ENCODE data around the gene NCK2. TPM values are rescaled to one million over a fixed set of nuclear protein-coding genes. Genes with fewer than 3 reads are reported as not detected.

Gene NCK2
- polyA plus RNA-seq, 2 of the 4 experiments (the other 2 are of a cell fraction), result 17.1 to 17.8 TPM

- TF ChIP-seq E2F6 (IDR thresholded peaks at IDR 0.05; ENCODE audit: borderline replicate concordance, low read depth), result no peak
These were observed 172.5 kb downstream of the NCK2 start (continued) for GRCh38 chr2:105917226-105917625.

GRCh38 chr2:105917688-105918087 is 173.0 kb downstream of the NCK2 start:
- ChIA-PET POLR2A (no interaction called here), CTCF (no interaction called here)
- no peak for TF ChIP-seq ZC3H11A (IDR thresholded peaks at IDR 0.05)
- no peak for TF ChIP-seq HES2 (IDR thresholded peaks at IDR 0.05)
- no peak for TF ChIP-seq HEYL (CRISPR knock-in tag; IDR thresholded peaks at IDR 0.05)
- no peak for TF ChIP-seq USF2 (IDR thresholded peaks at IDR 0.05)
- Histone ChIP-seq H3K4me2 (no peak overlapping the region), H3K4me3 (no peak overlapping the region), H3K27ac (no peak overlapping the region), H3K4me1 (no peaks in the 10 kb centered on the region), H3K9me3 (peaks cover 14% of the 10 kb centered on the region; the same call in 1 of the 3 replicates)
- DNase-seq (ENCODE audit: low read depth in 1 of 2, low spot score in 1 of 2), result no peak
- FAIRE-seq, result no peak
- WGBS (ENCODE audit: missing lambda C conversion rate), result 16% methylated on average over 4 of the region's 4 CpGs
- no peak for ATAC-seq

GRCh38 chr2:105919191-105919811 is 174.6 kb downstream of the NCK2 start:
- ATAC-seq, result no peak
- DNase-seq (ENCODE audit: low read depth in 1 of 2, low spot score in 1 of 2), result no peak
- Histone ChIP-seq H3K4me2 (no peak overlapping the region), H3K9me3 (peaks cover 14% of the 10 kb centered on the region; the same call in 1 of the 3 replicates), H3K4me3 (no peak overlapping the region), H3K27ac (no peak overlapping the region), H3K4me1 (no peaks in the 10 kb centered on the region)
- ChIA-PET POLR2A (no interaction called here), CTCF (interaction anchor here (1.1 kb wide), 1 partner anchor 14 kb away, joined by 3 read pairs; no protein-coding TSS in a partner anchor)
- TF ChIP-seq POLR2AphosphoS2 (conservative IDR thresholded peaks at IDR 0.05; ENCODE audit: low read length), result no peak
- no peak for TF ChIP-seq MYC (IDR thresholded peaks at IDR 0.05; ENCODE audit: borderline replicate concordance, low read length)
- no peak for TF ChIP-seq ESRRA (IDR thresholded peaks at IDR 0.05; ENCODE audit: borderline replicate concordance, low read length)
- TF ChIP-seq SREBF2 (IDR thresholded peaks at IDR 0.05), result no peak
- no peak for TF ChIP-seq PHF8 (IDR thresholded peaks at IDR 0.05; ENCODE audit: borderline replicate concordance, low read depth)
- TF ChIP-seq RAD21 (conservative IDR thresholded peaks at IDR 0.05 in 1 of 2, IDR thresholded peaks at IDR 0.05 in 1 of 2), result no peak
- TF ChIP-seq RCOR1 (IDR thresholded peaks at IDR 0.05; ENCODE audit: low read depth, low read length), result no peak
- no peak for TF ChIP-seq CBX8 (IDR thresholded peaks at IDR 0.05)
- TF ChIP-seq FOXS1 (CRISPR knock-in tag; IDR thresholded peaks at IDR 0.05), result no peak
- no peak for TF ChIP-seq TFCP2L1 (CRISPR knock-in tag; IDR thresholded peaks at IDR 0.05)
- TF ChIP-seq E2F6 (IDR thresholded peaks at IDR 0.05; ENCODE audit: borderline replicate concordance, low read depth), result no peak
- no peak for TF ChIP-seq HOXB13 (CRISPR knock-in tag; IDR thresholded peaks at IDR 0.05; ENCODE audit: low read depth)
- no peak for TF ChIP-seq HOXB5 (CRISPR knock-in tag; IDR thresholded peaks at IDR 0.05)
- TF ChIP-seq HES2 (IDR thresholded peaks at IDR 0.05), result no peak
- no peak for TF ChIP-seq BHLHE40 (IDR thresholded peaks at IDR 0.05; ENCODE audit: low read depth, low read length)
- no peak for TF ChIP-seq NFE2L2 (conservative IDR thresholded peaks at IDR 0.05; ENCODE audit: low read length)
- no peak for TF ChIP-seq HDAC2 (IDR thresholded peaks at IDR 0.05)
- TF ChIP-seq GATA3 (IDR thresholded peaks at IDR 0.05; ENCODE audit: borderline replicate concordance), result no peak
- no peak for FAIRE-seq
- 56% methylated on average over 3 of the region's 3 CpGs for WGBS (ENCODE audit: missing lambda C conversion rate)

Data from A549 (cell line).